HS-5 (cell line): ENCODE results near the gene PIGN.
"Not testable (repeated sequence)": the region's sequence is repeated elsewhere in the genome, so short reads cannot be mapped to it uniquely, and the experiment has no call there.

Experiments used
- DNase-seq: peaks from one replicate; pipeline ENCODE4 v3.0.0-alpha.2; 2012; ENCODE audit warnings: low read depth

The PIGN gene

GRCh38 chr18:62054929-62055498, 131.8 kb downstream of the PIGN start:
- no peak for DNase-seq

- DNase-seq = no peak
Measured at GRCh38 chr18:62048279-62048678, 138.6 kb downstream of the PIGN start.

- DNase-seq = no peak
Measured at GRCh38 chr18:62045316-62045715, 141.5 kb downstream of the PIGN start.

GRCh38 chr18:62044490-62045000, 142.3 kb downstream of the PIGN start:
- DNase-seq = no peak

GRCh38 chr18:62037989-62038778, 148.7 kb downstream of the PIGN start:
- no peak for DNase-seq

GRCh38 chr18:62037012-62037742, 149.7 kb downstream of the PIGN start:
- DNase-seq = no peak

GRCh38 chr18:62034286-62034685, 152.6 kb downstream of the PIGN start:
- not testable (repeated sequence) for DNase-seq

GRCh38 chr18:62033756-62034155, 153.1 kb downstream of the PIGN start:
- DNase-seq = no peak

- DNase-seq = no peak
Measured at GRCh38 chr18:62033207-62033606, 153.6 kb downstream of the PIGN start.

- DNase-seq = no peak
Measured at GRCh38 chr18:62030091-62030985, 156.5 kb downstream of the PIGN start.

- no peak for DNase-seq
Measured at GRCh38 chr18:62028715-62029114, 158.1 kb downstream of the PIGN start.

- DNase-seq = no peak
Measured at GRCh38 chr18:62027914-62028520, 158.8 kb downstream of the PIGN start.

GRCh38 chr18:62026586-62026985, 160.3 kb downstream of the PIGN start:
- DNase-seq = peak; percentile 3

- no peak for DNase-seq
Measured at GRCh38 chr18:62024983-62025382, 161.9 kb downstream of the PIGN start.

GRCh38 chr18:62023536-62023935, 163.3 kb downstream of the PIGN start:
- no peak for DNase-seq

GRCh38 chr18:62018759-62019041, 168.2 kb downstream of the PIGN start:
- DNase-seq = no peak

- DNase-seq = no peak
Measured at GRCh38 chr18:62018034-62018758, 168.7 kb downstream of the PIGN start.

GRCh38 chr18:62017618-62018017, 169.2 kb downstream of the PIGN start:
- no peak for DNase-seq

GRCh38 chr18:62011416-62011815, 175.4 kb downstream of the PIGN start:
- no peak for DNase-seq

- no peak for DNase-seq
Measured at GRCh38 chr18:62009521-62009920, 177.3 kb downstream of the PIGN start.

GRCh38 chr18:62001396-62001795, 185.5 kb downstream of the PIGN start:
- no peak for DNase-seq
